Activated naive CD4-positive, alpha-beta T cell treated with anti-CD3 and anti-CD28 coated beads, Interleukin-2, amount 10 ng/mL, durations not matched to agents 7 days and 5 days (primary cell): ENCODE measurements around the gene SEMA7A.
A peak's percentile ranks its signal among the peaks of the same experiment; 100 is the strongest.

Experiments
- CTCF ChIA-PET: fragments of 350-600 bp; sonication (Branson Sonifier 250); formaldehyde crosslinking; loops from one replicate; lab custom pipeline; 2021; ENCODE audit warnings: antibody characterized with exemption; lab: Charles Lee
- DNase-seq: peaks from one replicate; pipeline ENCODE4 v3.0.0-alpha.2; 2020
- H3K27ac Mint-ChIP-seq: one replicate; pipeline ENCODE4 v1.8.0; 2021; ENCODE audit warnings: mild to moderate bottlenecking, moderate library complexity, mixed read lengths
- H3K27me3 Mint-ChIP-seq: one replicate; pipeline ENCODE4 v1.8.0; 2021; ENCODE audit warnings: mild to moderate bottlenecking, mixed read lengths
- H3K36me3 Mint-ChIP-seq: one replicate; pipeline ENCODE4 v1.8.0; 2021; ENCODE audit warnings: mixed read lengths
- H3K4me1 Mint-ChIP-seq: one replicate; pipeline ENCODE4 v1.8.0; 2021; ENCODE audit warnings: mixed read lengths
- H3K4me3 Mint-ChIP-seq: one replicate; pipeline ENCODE4 v1.8.0; 2021; ENCODE audit warnings: mild to moderate bottlenecking, moderate library complexity, mixed read lengths
- H3K9me3 Mint-ChIP-seq: one replicate; pipeline ENCODE4 v1.8.0; 2021; ENCODE audit warnings: mixed read lengths

SEMA7A gene

GRCh38 chr15:74422265-74422651, 11.5 kb downstream of the SEMA7A start:
- peaks cover 14% of the 10 kb centered on the region for H3K4me1 Mint-ChIP-seq

GRCh38 chr15:74421302-74422245, 12.2 kb downstream of the SEMA7A start:
- H3K27ac Mint-ChIP-seq = no peak overlapping the region
- H3K4me3 Mint-ChIP-seq = no peak overlapping the region
- no peaks in the 10 kb centered on the region for H3K27me3 Mint-ChIP-seq
- H3K9me3 Mint-ChIP-seq = no peaks in the 10 kb centered on the region
- DNase-seq = no peak
- no peaks in the 10 kb centered on the region for H3K36me3 Mint-ChIP-seq
- H3K4me1 Mint-ChIP-seq = peaks cover 14% of the 10 kb centered on the region
- CTCF ChIA-PET = no interaction called here

More at GRCh38 chr15:74422265-74422651, 11.5 kb downstream of the SEMA7A start:
- Mint-ChIP-seq H3K9me3 (no peaks in the 10 kb centered on the region), H3K27ac (no peak overlapping the region), H3K27me3 (no peaks in the 10 kb centered on the region), H3K4me3 (no peak overlapping the region), H3K36me3 (no peaks in the 10 kb centered on the region)
- DNase-seq = no peak
- CTCF ChIA-PET = no interaction called here

GRCh38 chr15:74420193-74420905, 13.4 kb downstream of the SEMA7A start:
- Mint-ChIP-seq H3K9me3 (no peaks in the 10 kb centered on the region), H3K36me3 (peaks cover 2% of the 10 kb centered on the region), H3K27me3 (no peaks in the 10 kb centered on the region), H3K27ac (no peak overlapping the region), H3K4me3 (no peak overlapping the region), H3K4me1 (peaks cover 16% of the 10 kb centered on the region)
- DNase-seq = no peak
- CTCF ChIA-PET = interaction anchor here (0.9 kb wide), 1 partner anchor 38 kb away, joined by 4 read pairs; no protein-coding TSS in a partner anchor

- H3K27ac Mint-ChIP-seq = no peak overlapping the region
- DNase-seq = no peak
Observed at GRCh38 chr15:74419432-74419831, 14.3 kb downstream of the SEMA7A start.

GRCh38 chr15:74418575-74419338, 15.0 kb downstream of the SEMA7A start:
- no peak overlapping the region for H3K4me3 Mint-ChIP-seq
- H3K4me1 Mint-ChIP-seq = peaks cover 28% of the 10 kb centered on the region
- no peak overlapping the region for H3K27ac Mint-ChIP-seq
- H3K9me3 Mint-ChIP-seq = no peaks in the 10 kb centered on the region
- peaks cover 2% of the 10 kb centered on the region for H3K36me3 Mint-ChIP-seq
- no peak for DNase-seq
- H3K27me3 Mint-ChIP-seq = no peaks in the 10 kb centered on the region
- CTCF ChIA-PET = no interaction called here

More at GRCh38 chr15:74419432-74419831, 14.3 kb downstream of the SEMA7A start:
- Mint-ChIP-seq H3K4me3 (no peak overlapping the region), H3K9me3 (no peaks in the 10 kb centered on the region), H3K36me3 (peaks cover 2% of the 10 kb centered on the region), H3K4me1 (peaks cover 25% of the 10 kb centered on the region), H3K27me3 (no peaks in the 10 kb centered on the region)
- CTCF ChIA-PET = no interaction called here

- peaks cover 31% of the 10 kb centered on the region for H3K4me1 Mint-ChIP-seq
- no peak overlapping the region for H3K4me3 Mint-ChIP-seq
Observed at GRCh38 chr15:74417670-74418069, 16.1 kb downstream of the SEMA7A start.

GRCh38 chr15:74417225-74417624, 16.5 kb downstream of the SEMA7A start:
- DNase-seq = no peak
- Mint-ChIP-seq H3K27ac (no peak overlapping the region), H3K36me3 (peaks cover 5% of the 10 kb centered on the region), H3K9me3 (no peaks in the 10 kb centered on the region), H3K4me1 (peaks cover 31% of the 10 kb centered on the region), H3K4me3 (no peak overlapping the region), H3K27me3 (no peaks in the 10 kb centered on the region)
- CTCF ChIA-PET = no interaction called here

More at GRCh38 chr15:74417670-74418069, 16.1 kb downstream of the SEMA7A start:
- Mint-ChIP-seq H3K27me3 (no peaks in the 10 kb centered on the region), H3K9me3 (no peaks in the 10 kb centered on the region), H3K36me3 (peaks cover 5% of the 10 kb centered on the region), H3K27ac (no peak overlapping the region)
- no peak for DNase-seq
- CTCF ChIA-PET = no interaction called here

GRCh38 chr15:74415966-74416916, 17.5 kb downstream of the SEMA7A start:
- H3K9me3 Mint-ChIP-seq = no peaks in the 10 kb centered on the region
- no peak overlapping the region for H3K4me3 Mint-ChIP-seq
- H3K27ac Mint-ChIP-seq = no peak overlapping the region
- H3K36me3 Mint-ChIP-seq = peaks cover 5% of the 10 kb centered on the region
- DNase-seq = no peak
- CTCF ChIA-PET = no interaction called here
- peaks cover 31% of the 10 kb centered on the region for H3K4me1 Mint-ChIP-seq
- no peaks in the 10 kb centered on the region for H3K27me3 Mint-ChIP-seq

- Mint-ChIP-seq H3K4me3 (no peak overlapping the region), H3K27ac (peak overlapping the region; percentile 73)
- CTCF ChIA-PET = interaction anchor here (1.5 kb wide), 1 partner anchor 33 kb away, joined by 4 read pairs; no protein-coding TSS in a partner anchor
Observed at GRCh38 chr15:74414603-74415338, 19.0 kb downstream of the SEMA7A start.

GRCh38 chr15:74414081-74414580, 19.6 kb downstream of the SEMA7A start:
- Mint-ChIP-seq H3K9me3 (no peaks in the 10 kb centered on the region), H3K27me3 (no peaks in the 10 kb centered on the region), H3K36me3 (peaks cover 5% of the 10 kb centered on the region), H3K27ac (no peak overlapping the region), H3K4me1 (peaks cover 26% of the 10 kb centered on the region), H3K4me3 (no peak overlapping the region)
- DNase-seq = no peak
- CTCF ChIA-PET = interaction anchor here (1.5 kb wide), 1 partner anchor 32 kb away, joined by 4 read pairs; no protein-coding TSS in a partner anchor

More at GRCh38 chr15:74414603-74415338, 19.0 kb downstream of the SEMA7A start:
- Mint-ChIP-seq H3K4me1 (peaks cover 26% of the 10 kb centered on the region), H3K9me3 (no peaks in the 10 kb centered on the region), H3K36me3 (peaks cover 5% of the 10 kb centered on the region), H3K27me3 (no peaks in the 10 kb centered on the region)
- DNase-seq = no peak

- Mint-ChIP-seq H3K4me1 (peaks cover 26% of the 10 kb centered on the region), H3K4me3 (no peak overlapping the region), H3K36me3 (peaks cover 5% of the 10 kb centered on the region), H3K27me3 (no peaks in the 10 kb centered on the region), H3K9me3 (no peaks in the 10 kb centered on the region), H3K27ac (no peak overlapping the region)
- DNase-seq = no peak
- CTCF ChIA-PET = no interaction called here
Observed at GRCh38 chr15:74413350-74414080, 20.2 kb downstream of the SEMA7A start.

- Mint-ChIP-seq H3K9me3 (no peaks in the 10 kb centered on the region), H3K36me3 (peaks cover 5% of the 10 kb centered on the region), H3K4me1 (peaks cover 26% of the 10 kb centered on the region), H3K4me3 (no peak overlapping the region), H3K27me3 (no peaks in the 10 kb centered on the region), H3K27ac (no peak overlapping the region)
- no peak for DNase-seq
- CTCF ChIA-PET = interaction anchor here (1.6 kb wide), 1 partner anchor 30 kb away, joined by 3 read pairs; no protein-coding TSS in a partner anchor
Observed at GRCh38 chr15:74412159-74412558, 21.6 kb downstream of the SEMA7A start.
